Measurements from ENCODE around the gene SEMG2.

SEMG2 gene

GRCh38 chr20:45179166-45179565 lies 42.0 kb upstream of the SEMG2 start:
- H3K79me2 ChIP-seq (ENCODE audit: control insufficient read depth, insufficient read depth, low read length, poor library complexity): no peaks in the 10 kb centered on the region
- H4K91ac ChIP-seq (ENCODE audit: low read depth, low read length): no peak overlapping the region
- no peaks in the 10 kb centered on the region for H3K27me3 ChIP-seq (ENCODE audit: insufficient read depth, low read length)
- no peaks in the 10 kb centered on the region for H3K79me1 ChIP-seq (ENCODE audit: low read length)
- no peak overlapping the region for H2AK5ac ChIP-seq (ENCODE audit: low read length)
- H3K23ac ChIP-seq (ENCODE audit: low read length): no peak overlapping the region
- H3K27ac ChIP-seq (ENCODE audit: low read depth, low read length): no peak overlapping the region
- no peak for DNase-seq
- no peak overlapping the region for H4K12ac ChIP-seq (ENCODE audit: low read depth, low read length)
- no peak overlapping the region for H2BK120ac ChIP-seq (ENCODE audit: insufficient read depth, low read length, poor library complexity)
- H3K36me3 ChIP-seq (ENCODE audit: control insufficient read depth in 1 of 2, insufficient read depth in 2 of 2, low read length in 2 of 2): no peaks in the 10 kb centered on the region
- no peak overlapping the region for H3K4me3 ChIP-seq (ENCODE audit: low read depth, low read length)
- H3K14ac ChIP-seq (ENCODE audit: low read length): no peak overlapping the region
- H2AFZ ChIP-seq (ENCODE audit: insufficient read depth, low read length, poor library complexity): no peak overlapping the region
- H2BK12ac ChIP-seq (ENCODE audit: low read length): no peak overlapping the region
- H3K18ac ChIP-seq (ENCODE audit: low read length): no peak overlapping the region
- H3K4me2 ChIP-seq (ENCODE audit: low read length): no peak overlapping the region
- no peak overlapping the region for H3K4ac ChIP-seq (ENCODE audit: low read depth, low read length)
- no peak overlapping the region for H2BK5ac ChIP-seq (ENCODE audit: low read depth, low read length, poor library complexity)
- H3K4me1 ChIP-seq (ENCODE audit: control insufficient read depth in 1 of 2, insufficient read depth in 2 of 2, low read length in 2 of 2): no peaks in the 10 kb centered on the region
- no peak overlapping the region for H4K8ac ChIP-seq (ENCODE audit: low read depth, low read length)
- peaks cover 2% of the 10 kb centered on the region for H3K9me3 ChIP-seq (ENCODE audit: insufficient read depth, low read depth, low read length)
- no CpG with 5 or more reads among the region's 2 CpGs for WGBS (ENCODE audit: extremely low coverage, insufficient coverage, insufficient read length)
- H3K9ac ChIP-seq (ENCODE audit: low read length): no peak overlapping the region

GRCh38 chr20:45181639-45182038 lies 39.5 kb upstream of the SEMG2 start:
- Histone ChIP-seq H3K9me3 (ENCODE audit: insufficient read depth, low read depth, low read length) (peaks cover 2% of the 10 kb centered on the region), H3K4me3 (ENCODE audit: low read depth, low read length) (no peak overlapping the region), H4K12ac (ENCODE audit: low read depth, low read length) (no peak overlapping the region), H2BK5ac (ENCODE audit: low read depth, low read length, poor library complexity) (no peak overlapping the region), H3K79me1 (ENCODE audit: low read length) (no peaks in the 10 kb centered on the region), H3K9ac (ENCODE audit: low read length) (no peak overlapping the region), H3K27me3 (ENCODE audit: insufficient read depth, low read length) (no peaks in the 10 kb centered on the region), H3K27ac (ENCODE audit: low read depth, low read length) (no peak overlapping the region), H3K36me3 (ENCODE audit: control insufficient read depth in 1 of 2, insufficient read depth in 2 of 2, low read length in 2 of 2) (no peaks in the 10 kb centered on the region), H2AFZ (ENCODE audit: insufficient read depth, low read length, poor library complexity) (no peak overlapping the region), H3K4me1 (ENCODE audit: control insufficient read depth in 1 of 2, insufficient read depth in 2 of 2, low read length in 2 of 2) (no peaks in the 10 kb centered on the region), H3K4me2 (ENCODE audit: low read length) (no peak overlapping the region), H2BK12ac (ENCODE audit: low read length) (no peak overlapping the region), H3K4ac (ENCODE audit: low read depth, low read length) (no peak overlapping the region), H3K14ac (ENCODE audit: low read length) (no peak overlapping the region), H4K91ac (ENCODE audit: low read depth, low read length) (no peak overlapping the region), H2AK5ac (ENCODE audit: low read length) (no peak overlapping the region), H2BK120ac (ENCODE audit: insufficient read depth, low read length, poor library complexity) (no peak overlapping the region), H3K23ac (ENCODE audit: low read length) (no peak overlapping the region), H3K79me2 (ENCODE audit: control insufficient read depth, insufficient read depth, low read length, poor library complexity) (no peaks in the 10 kb centered on the region), H3K18ac (ENCODE audit: low read length) (no peak overlapping the region), H4K8ac (ENCODE audit: low read depth, low read length) (no peak overlapping the region)
- no CpG with 5 or more reads among the region's 2 CpGs for WGBS (ENCODE audit: extremely low coverage, insufficient coverage, insufficient read length)
- DNase-seq: no peak

- H2BK12ac ChIP-seq (ENCODE audit: low read length): no peak overlapping the region
- no peak for DNase-seq
- H2BK5ac ChIP-seq (ENCODE audit: low read depth, low read length, poor library complexity): no peak overlapping the region
- no peak overlapping the region for H3K9ac ChIP-seq (ENCODE audit: low read length)
- H2BK120ac ChIP-seq (ENCODE audit: insufficient read depth, low read length, poor library complexity): no peak overlapping the region
- no peaks in the 10 kb centered on the region for H3K79me1 ChIP-seq (ENCODE audit: low read length)
- no peak overlapping the region for H3K4me2 ChIP-seq (ENCODE audit: low read length)
- H2AFZ ChIP-seq (ENCODE audit: insufficient read depth, low read length, poor library complexity): no peak overlapping the region
- H3K27ac ChIP-seq (ENCODE audit: low read depth, low read length): no peak overlapping the region
- no peak overlapping the region for H3K14ac ChIP-seq (ENCODE audit: low read length)
- no peak overlapping the region for H3K18ac ChIP-seq (ENCODE audit: low read length)
- H3K4me3 ChIP-seq (ENCODE audit: low read depth, low read length): no peak overlapping the region
- H2AK5ac ChIP-seq (ENCODE audit: low read length): no peak overlapping the region
- H3K27me3 ChIP-seq (ENCODE audit: insufficient read depth, low read length): no peaks in the 10 kb centered on the region
- no peaks in the 10 kb centered on the region for H3K79me2 ChIP-seq (ENCODE audit: control insufficient read depth, insufficient read depth, low read length, poor library complexity)
- no peak overlapping the region for H4K12ac ChIP-seq (ENCODE audit: low read depth, low read length)
- no peak overlapping the region for H3K4ac ChIP-seq (ENCODE audit: low read depth, low read length)
- H3K36me3 ChIP-seq (ENCODE audit: control insufficient read depth in 1 of 2, insufficient read depth in 2 of 2, low read length in 2 of 2): no peaks in the 10 kb centered on the region
- H3K23ac ChIP-seq (ENCODE audit: low read length): no peak overlapping the region
- no peak overlapping the region for H4K8ac ChIP-seq (ENCODE audit: low read depth, low read length)
- peaks cover 2% of the 10 kb centered on the region for H3K9me3 ChIP-seq (ENCODE audit: insufficient read depth, low read depth, low read length)
- no peaks in the 10 kb centered on the region for H3K4me1 ChIP-seq (ENCODE audit: control insufficient read depth in 1 of 2, insufficient read depth in 2 of 2, low read length in 2 of 2)
- H4K91ac ChIP-seq (ENCODE audit: low read depth, low read length): no peak overlapping the region
- no CpG with 5 or more reads among the region's 2 CpGs for WGBS (ENCODE audit: extremely low coverage, insufficient coverage, insufficient read length)
These were observed 38.1 kb upstream of the SEMG2 start for GRCh38 chr20:45183084-45183483.

- Histone ChIP-seq H3K18ac (ENCODE audit: low read length) (no peak overlapping the region), H3K14ac (ENCODE audit: low read length) (no peak overlapping the region), H3K4ac (ENCODE audit: low read depth, low read length) (no peak overlapping the region), H3K4me3 (ENCODE audit: low read depth, low read length) (no peak overlapping the region), H2BK12ac (ENCODE audit: low read length) (no peak overlapping the region), H3K36me3 (ENCODE audit: control insufficient read depth in 1 of 2, insufficient read depth in 2 of 2, low read length in 2 of 2) (no peaks in the 10 kb centered on the region), H3K9me3 (ENCODE audit: insufficient read depth, low read depth, low read length) (no peaks in the 10 kb centered on the region), H3K23ac (ENCODE audit: low read length) (no peak overlapping the region), H4K91ac (ENCODE audit: low read depth, low read length) (no peak overlapping the region), H3K79me2 (ENCODE audit: control insufficient read depth, insufficient read depth, low read length, poor library complexity) (no peaks in the 10 kb centered on the region), H3K9ac (ENCODE audit: low read length) (no peak overlapping the region), H3K79me1 (ENCODE audit: low read length) (no peaks in the 10 kb centered on the region), H2AK5ac (ENCODE audit: low read length) (no peak overlapping the region), H3K27me3 (ENCODE audit: insufficient read depth, low read length) (no peaks in the 10 kb centered on the region), H3K4me1 (ENCODE audit: control insufficient read depth in 1 of 2, insufficient read depth in 2 of 2, low read length in 2 of 2) (no peaks in the 10 kb centered on the region), H2BK120ac (ENCODE audit: insufficient read depth, low read length, poor library complexity) (no peak overlapping the region), H4K12ac (ENCODE audit: low read depth, low read length) (no peak overlapping the region), H2BK5ac (ENCODE audit: low read depth, low read length, poor library complexity) (no peak overlapping the region), H3K27ac (ENCODE audit: low read depth, low read length) (no peak overlapping the region), H2AFZ (ENCODE audit: insufficient read depth, low read length, poor library complexity) (no peak overlapping the region), H3K4me2 (ENCODE audit: low read length) (no peak overlapping the region), H4K8ac (ENCODE audit: low read depth, low read length) (no peak overlapping the region)
- no CpG with 5 or more reads among the region's 2 CpGs for WGBS (ENCODE audit: extremely low coverage, insufficient coverage, insufficient read length)
- no peak for DNase-seq
These were observed 33.5 kb upstream of the SEMG2 start for GRCh38 chr20:45187693-45188092.

Measured in trophoblast cell (in vitro differentiated cells and primary cell).